BLaER1 treated with 17β-estradiol and CSF1 and Interleukin-3, amounts not matched to agents 10 nM and 100 nM (cell line): Measurements from ENCODE around the gene DLGAP1.

Source experiments
- H3K27ac ChIP-seq, 11 experiments: shearing (Covaris generic); formaldehyde crosslinking; 2 replicates each; pipeline ENCODE4 v1.8.1; 2022
- H3K27me3 ChIP-seq, 11 experiments: shearing (Covaris generic); formaldehyde crosslinking; 2 replicates each; pipeline ENCODE4 v1.8.1; 2022
- H3K36me3 ChIP-seq, 11 experiments: shearing (Covaris generic); formaldehyde crosslinking; 2 replicates each; pipeline ENCODE4 v1.8.1; 2022
- H3K4me1 ChIP-seq, 10 experiments: shearing (Covaris generic); formaldehyde crosslinking; 2 replicates each; pipeline ENCODE4 v1.8.1; 2022
- H3K4me2 ChIP-seq, 11 experiments: shearing (Covaris generic); formaldehyde crosslinking; 2 replicates each; pipeline ENCODE4 v1.8.1; 2022
- H3K4me3 ChIP-seq, 10 experiments: shearing (Covaris generic); formaldehyde crosslinking; 2 replicates each; pipeline ENCODE4 v1.8.1; 2022
- H3K9ac ChIP-seq, 11 experiments: shearing (Covaris generic); formaldehyde crosslinking; 2 replicates each; pipeline ENCODE4 v1.8.1; 2022
- H3K9me3 ChIP-seq, 11 experiments: shearing (Covaris generic); formaldehyde crosslinking; replicated peaks in 1 of 11; 2 replicates each; pipeline ENCODE4 v1.8.1; 2022
- H4K20me1 ChIP-seq, 11 experiments: shearing (Covaris generic); formaldehyde crosslinking; 2 replicates each; pipeline ENCODE4 v1.8.1; 2022
- Cebpa-rat ChIP-seq, 11 experiments: shearing (Covaris generic); IDR thresholded peaks; 2 replicates each; pipeline ENCODE4 v1.8.1; 2022

The DLGAP1 gene

GRCh38 chr18:3457261-3457724 is 997.8 kb downstream of the DLGAP1 start:
- Histone ChIP-seq H3K27me3 (no peaks in the 10 kb centered on the region), H3K9me3 (peaks cover 0 to 34% (median 7%) of the 10 kb centered on the region in 11 experiments; a peak in 10 of 22 replicates), H3K9ac (no peak overlapping the region), H3K4me2 (peak overlapping the region in 7 of 11 experiments; percentile 13 to 94 (median 24); a peak in 10 of 22 replicates), H3K27ac (no peak overlapping the region; a peak in 1 of 22 replicates), H3K36me3 (peaks cover 59 to 95% (median 77%) of the 10 kb centered on the region in 11 experiments), H3K4me3 (no peak overlapping the region), H3K4me1 (peaks cover 30 to 60% (median 48%) of the 10 kb centered on the region in 10 experiments), H4K20me1 (peaks cover 71 to 100% (median 91%) of the 10 kb centered on the region in 11 experiments)
- TF ChIP-seq Cebpa-rat (IDR thresholded peaks at IDR 0.05), result no peak

DNA sequence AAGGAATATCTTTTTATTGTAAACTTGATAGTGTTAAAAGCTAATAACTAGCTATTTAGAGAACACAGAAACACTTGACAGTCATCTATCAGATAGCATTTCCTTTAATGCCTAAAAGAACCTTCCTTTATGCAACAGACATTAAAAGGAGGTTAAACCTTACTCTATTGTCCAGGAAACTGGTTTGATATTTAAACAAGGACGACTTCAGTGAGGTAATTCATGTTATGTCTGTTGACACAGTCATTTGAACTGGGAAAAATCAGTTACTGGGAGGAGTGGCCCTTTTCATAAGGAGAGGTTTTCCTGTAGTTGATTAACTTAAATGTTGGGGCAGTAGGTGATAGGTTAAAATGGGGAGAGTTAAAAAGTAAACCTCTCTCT is 998.4 kb downstream of the DLGAP1 start:
- Histone ChIP-seq H3K36me3 (peaks cover 54 to 95% (median 74%) of the 10 kb centered on the region in 11 experiments), H3K9me3 (peaks cover 0 to 34% (median 7%) of the 10 kb centered on the region in 11 experiments; a peak in 10 of 22 replicates), H3K4me2 (peak overlapping the region in 4 of 11 experiments; percentile 16 to 94 (median 94); a peak in 4 of 22 replicates), H3K27ac (no peak overlapping the region; a peak in 1 of 22 replicates), H3K9ac (no peak overlapping the region), H4K20me1 (peaks cover 71 to 100% (median 89%) of the 10 kb centered on the region in 11 experiments), H3K4me1 (peaks cover 30 to 60% (median 48%) of the 10 kb centered on the region in 10 experiments), H3K27me3 (no peaks in the 10 kb centered on the region), H3K4me3 (no peak overlapping the region)
- no peak for TF ChIP-seq Cebpa-rat (IDR thresholded peaks at IDR 0.05)

- peaks cover 71 to 100% (median 93%) of the 10 kb centered on the region in 11 experiments for H4K20me1 ChIP-seq
- no peak overlapping the region for H3K4me3 ChIP-seq
- H3K27ac ChIP-seq, result no peak overlapping the region; a peak in 1 of 22 replicates
- peaks cover 30 to 60% (median 48%) of the 10 kb centered on the region in 10 experiments for H3K4me1 ChIP-seq
- peak overlapping the region in 5 of 11 experiments; percentile 1 to 99 (median 4); a peak in 6 of 22 replicates for H3K9ac ChIP-seq
- peak overlapping the region; percentile 16 to 96 (median 93); a peak in 20 of 22 replicates for H3K4me2 ChIP-seq
- no peak for TF ChIP-seq Cebpa-rat (IDR thresholded peaks at IDR 0.05)
- H3K36me3 ChIP-seq, result peaks cover 50 to 91% (median 68%) of the 10 kb centered on the region in 11 experiments
- H3K27me3 ChIP-seq, result no peaks in the 10 kb centered on the region
- H3K9me3 ChIP-seq, result peaks cover 0 to 34% (median 7%) of the 10 kb centered on the region in 11 experiments; a peak in 10 of 22 replicates
Observed at GRCh38 chr18:3455907-3456685, 999.0 kb downstream of the DLGAP1 start.

GRCh38 chr18:3455090-3455635 is 999.9 kb downstream of the DLGAP1 start:
- peak overlapping the region; percentile 97 to 100 (median 99); a peak in 18 of 22 replicates for H3K9ac ChIP-seq
- H3K9me3 ChIP-seq, result peaks cover 0 to 24% (median 7%) of the 10 kb centered on the region in 11 experiments; a peak in 8 of 22 replicates
- no peak for TF ChIP-seq Cebpa-rat (IDR thresholded peaks at IDR 0.05)
- peaks cover 41 to 82% (median 59%) of the 10 kb centered on the region in 11 experiments for H3K36me3 ChIP-seq
- peak overlapping the region; percentile 97 to 100 (median 99); a peak in 13 of 22 replicates for H3K27ac ChIP-seq
- H3K27me3 ChIP-seq, result no peaks in the 10 kb centered on the region
- peak overlapping the region; percentile 84 to 96 (median 94); a peak in 21 of 22 replicates for H3K4me2 ChIP-seq
- H4K20me1 ChIP-seq, result peaks cover 71 to 92% (median 88%) of the 10 kb centered on the region in 11 experiments
- peaks cover 30 to 60% (median 48%) of the 10 kb centered on the region in 10 experiments for H3K4me1 ChIP-seq
- H3K4me3 ChIP-seq, result peak overlapping the region; percentile 93 to 100 (median 96); a peak in 16 of 20 replicates

DNA sequence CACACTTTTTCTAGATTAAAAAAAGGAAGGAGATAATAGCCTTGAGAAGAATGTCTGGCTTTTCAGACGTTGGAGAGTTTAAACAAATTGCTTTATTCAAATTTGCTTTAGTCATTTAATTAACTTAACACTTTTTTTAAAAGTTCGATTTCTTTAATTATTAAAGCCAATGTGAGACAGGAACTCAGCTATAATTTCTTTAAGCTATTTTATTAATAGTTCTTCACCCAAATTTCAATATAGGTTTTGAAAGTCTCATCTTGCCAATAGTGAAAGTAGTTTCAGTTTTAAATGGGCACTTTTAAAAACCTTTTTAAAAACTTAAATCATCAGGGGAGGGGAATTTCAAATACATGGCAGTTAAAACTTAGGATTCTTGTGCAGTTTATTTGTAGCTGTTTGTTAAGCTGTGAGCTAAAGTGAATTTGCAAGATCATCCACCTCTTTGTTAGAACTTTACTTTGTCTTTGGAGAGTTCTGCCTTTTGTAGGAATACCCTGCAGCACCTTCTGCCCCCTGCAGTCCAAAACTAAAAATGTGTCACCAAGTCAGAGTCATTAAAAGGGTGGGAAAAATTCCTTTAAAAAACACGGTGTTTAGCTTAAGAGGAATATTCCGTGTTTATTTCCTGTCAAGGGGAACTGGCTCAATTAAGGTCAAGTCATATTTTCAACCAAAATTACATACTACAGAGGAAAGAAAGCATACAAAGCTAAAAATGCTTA is 1000.6 kb downstream of the DLGAP1 start:
- peak overlapping the region; percentile 97 to 100 (median 99); a peak in 21 of 22 replicates for H3K27ac ChIP-seq
- peaks cover 40 to 75% (median 54%) of the 10 kb centered on the region in 11 experiments for H3K36me3 ChIP-seq
- peak overlapping the region; percentile 93 to 100 (median 96) for H3K4me3 ChIP-seq
- no peak for TF ChIP-seq Cebpa-rat (IDR thresholded peaks at IDR 0.05)
- H3K27me3 ChIP-seq, result no peaks in the 10 kb centered on the region
- peaks cover 0 to 20% (median 7%) of the 10 kb centered on the region in 11 experiments; a peak in 6 of 22 replicates for H3K9me3 ChIP-seq
- peaks cover 30 to 58% (median 47%) of the 10 kb centered on the region in 10 experiments for H3K4me1 ChIP-seq
- H3K4me2 ChIP-seq, result peak overlapping the region; percentile 84 to 96 (median 94)
- peaks cover 66 to 86% (median 82%) of the 10 kb centered on the region in 11 experiments for H4K20me1 ChIP-seq
- peak overlapping the region; percentile 97 to 100 (median 99) for H3K9ac ChIP-seq

DNA sequence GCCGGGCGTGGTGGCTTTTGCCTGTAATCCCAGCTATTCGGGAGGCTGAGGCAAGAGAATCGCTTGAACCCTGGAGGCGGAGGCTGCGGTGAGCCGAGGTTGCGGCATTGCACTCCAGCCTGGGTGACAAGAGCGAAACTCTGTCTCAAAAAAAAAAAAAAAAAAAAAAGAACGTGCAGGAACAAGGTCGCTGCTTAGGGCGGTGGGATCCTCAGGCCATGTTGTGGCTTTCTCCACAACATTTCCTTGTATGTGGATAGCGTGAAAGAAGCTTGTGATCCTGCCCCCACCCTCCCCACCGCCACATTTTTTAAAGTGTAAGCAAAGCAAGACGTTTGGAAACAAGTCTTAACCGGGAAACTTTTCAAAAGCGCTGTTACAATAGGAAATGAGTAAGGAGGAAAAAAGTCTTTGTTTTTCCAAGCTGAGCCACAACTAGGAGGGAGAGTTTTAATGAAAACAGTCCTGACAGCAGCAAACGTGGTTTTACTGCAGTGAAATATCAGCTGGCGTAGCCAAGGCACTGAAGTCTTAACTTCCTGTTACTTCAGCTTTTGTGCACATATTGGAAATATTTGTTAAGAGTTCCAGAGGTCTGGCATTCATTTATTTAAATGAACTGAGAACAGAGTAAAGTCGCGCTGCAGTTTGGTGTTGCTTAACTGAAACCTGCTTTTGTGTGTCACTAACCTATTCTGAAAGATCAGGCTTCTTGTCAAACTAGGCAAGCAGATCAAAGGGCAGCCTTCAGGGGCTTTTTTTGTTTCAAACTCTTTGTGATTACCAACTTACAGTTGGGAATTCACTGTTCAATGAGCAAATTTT is 1001.4 kb downstream of the DLGAP1 start:
- H3K9me3 ChIP-seq, result peaks cover 0 to 12% (median 3%) of the 10 kb centered on the region in 11 experiments; a peak in 6 of 22 replicates
- H3K9ac ChIP-seq, result peak overlapping the region; percentile 97 to 100 (median 99)
- H3K4me3 ChIP-seq, result peak overlapping the region; percentile 93 to 100 (median 96)
- H3K4me2 ChIP-seq, result peak overlapping the region; percentile 84 to 96 (median 94)
- peak overlapping the region; percentile 97 to 100 (median 99) for H3K27ac ChIP-seq
- TF ChIP-seq Cebpa-rat (IDR thresholded peaks at IDR 0.05), result peak in 1 of 11 experiments; percentile 65; a peak in 2 of 22 replicates
- H3K4me1 ChIP-seq, result peaks cover 30 to 50% (median 41%) of the 10 kb centered on the region in 10 experiments
- no peaks in the 10 kb centered on the region for H3K27me3 ChIP-seq
- peaks cover 32 to 67% (median 46%) of the 10 kb centered on the region in 11 experiments for H3K36me3 ChIP-seq
- H4K20me1 ChIP-seq, result peaks cover 59 to 78% (median 74%) of the 10 kb centered on the region in 11 experiments

GRCh38 chr18:3452750-3453539 is 1002.2 kb downstream of the DLGAP1 start:
- Histone ChIP-seq H3K36me3 (peaks cover 24 to 59% (median 38%) of the 10 kb centered on the region in 11 experiments), H3K9ac (peak overlapping the region; percentile 97 to 100 (median 99)), H3K27me3 (no peaks in the 10 kb centered on the region), H3K4me3 (peak overlapping the region; percentile 93 to 100 (median 96)), H4K20me1 (peaks cover 51 to 70% (median 66%) of the 10 kb centered on the region in 11 experiments), H3K27ac (peak overlapping the region; percentile 97 to 100 (median 99)), H3K4me2 (peak overlapping the region; percentile 84 to 96 (median 94)), H3K4me1 (peaks cover 30 to 42% (median 33%) of the 10 kb centered on the region in 10 experiments), H3K9me3 (peaks cover 0 to 7% (median 0%) of the 10 kb centered on the region in 11 experiments; a peak in 2 of 22 replicates)
- TF ChIP-seq Cebpa-rat (IDR thresholded peaks at IDR 0.05), result no peak
